Measurements from ENCODE around the gene NTM.

DNA sequence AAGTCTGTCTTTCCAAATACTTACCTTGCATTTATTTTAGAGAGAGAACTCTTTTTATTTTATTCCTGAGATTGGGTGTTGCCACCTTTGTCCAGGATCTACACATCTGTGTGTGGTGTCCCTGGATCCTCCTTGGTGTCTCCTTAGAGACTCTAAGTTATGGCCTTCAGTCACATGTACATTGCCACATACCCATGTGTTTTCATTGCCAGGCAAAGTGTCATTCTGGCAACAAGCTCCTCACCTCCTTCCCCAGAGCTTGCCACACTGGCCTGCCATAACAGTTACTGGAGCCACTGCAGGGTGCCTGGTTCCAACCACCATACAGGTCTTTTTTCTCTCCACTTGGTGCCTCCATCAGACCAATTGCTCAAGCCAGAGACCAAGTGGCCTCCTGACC, 379.7 kb downstream of the NTM start:
- TF ChIP-seq, protein P1, sequence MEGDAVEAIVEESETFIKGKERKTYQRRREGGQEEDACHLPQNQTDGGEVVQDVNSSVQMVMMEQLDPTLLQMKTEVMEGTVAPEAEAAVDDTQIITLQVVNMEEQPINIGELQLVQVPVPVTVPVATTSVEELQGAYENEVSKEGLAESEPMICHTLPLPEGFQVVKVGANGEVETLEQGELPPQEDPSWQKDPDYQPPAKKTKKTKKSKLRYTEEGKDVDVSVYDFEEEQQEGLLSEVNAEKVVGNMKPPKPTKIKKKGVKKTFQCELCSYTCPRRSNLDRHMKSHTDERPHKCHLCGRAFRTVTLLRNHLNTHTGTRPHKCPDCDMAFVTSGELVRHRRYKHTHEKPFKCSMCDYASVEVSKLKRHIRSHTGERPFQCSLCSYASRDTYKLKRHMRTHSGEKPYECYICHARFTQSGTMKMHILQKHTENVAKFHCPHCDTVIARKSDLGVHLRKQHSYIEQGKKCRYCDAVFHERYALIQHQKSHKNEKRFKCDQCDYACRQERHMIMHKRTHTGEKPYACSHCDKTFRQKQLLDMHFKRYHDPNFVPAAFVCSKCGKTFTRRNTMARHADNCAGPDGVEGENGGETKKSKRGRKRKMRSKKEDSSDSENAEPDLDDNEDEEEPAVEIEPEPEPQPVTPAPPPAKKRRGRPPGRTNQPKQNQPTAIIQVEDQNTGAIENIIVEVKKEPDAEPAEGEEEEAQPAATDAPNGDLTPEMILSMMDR (IDR thresholded peaks at IDR 0.05; ENCODE audit: low read length): no peak
- TF ChIP-seq EZH2 (IDR thresholded peaks at IDR 0.05; ENCODE audit: borderline replicate concordance, low read length): no peak

Data from OCI-LY1 (cell line).